H1 (cell line): Measurements from ENCODE around the gene ZFAND6. TPM values are rescaled to one million over a fixed set of nuclear protein-coding genes. Genes with fewer than 3 reads are reported as not detected.

Experiments used
- CTCF ChIA-PET: fragments of 300-600 bp; sonication (Branson Sonifier 250); formaldehyde crosslinking; loops from one replicate; lab custom pipeline; 2021; ENCODE audit not compliant: partially characterized antibody; lab: Charles Lee
- POLR2A ChIA-PET: fragments of 300-600 bp; sonication (Branson Sonifier 250); formaldehyde crosslinking; loops from one replicate; lab custom pipeline; 2021; ENCODE audit warnings: inconsistent platforms; ENCODE audit not compliant: partially characterized antibody; lab: Charles Lee
- DNase-seq, 2 experiments: peaks; one replicate each; pipeline versions ENCODE4 v3.0.0 to v3.0.0-alpha.2; 2010 to 2022; ENCODE audit warnings: low spot score in 2 of 2, low read depth in 1 of 2, mixed read lengths in 1 of 2
- FAIRE-seq: peaks from 2 replicates; lab custom pipeline; 2011; peaks lifted over from hg19 to GRCh38; lab: Jason Lieb, UNC
- H2AFZ ChIP-seq: 2 replicates; pipeline ENCODE4 v1.8.1; 2012; ENCODE audit warnings: low read length, inconsistent platforms
- H2AK5ac ChIP-seq: 2 replicates; pipeline ENCODE4 v1.6.1; 2013; ENCODE audit warnings: low read depth, low read length
- H2BK120ac ChIP-seq: replicated peaks from 2 replicates; pipeline ENCODE3; 2013; ENCODE audit warnings: low read depth, low read length, inconsistent platforms
- H2BK12ac ChIP-seq: 2 replicates; pipeline ENCODE4 v1.6.1; 2013; ENCODE audit warnings: low read depth, low read length
- H2BK15ac ChIP-seq: 2 replicates; pipeline ENCODE4 v1.6.1; 2013; ENCODE audit warnings: low read length
- H2BK20ac ChIP-seq: 2 replicates; pipeline ENCODE4 v1.6.1; 2013; ENCODE audit warnings: low read length
- H2BK5ac ChIP-seq: 2 replicates; pipeline ENCODE4 v1.6.1; 2013; ENCODE audit warnings: low read depth, low read length
- H3K14ac ChIP-seq: 2 replicates; pipeline ENCODE4 v1.6.1; 2013; ENCODE audit warnings: inconsistent platforms; ENCODE audit not compliant: insufficient read length
- H3K18ac ChIP-seq: 2 replicates; pipeline ENCODE4 v1.6.1; 2013; ENCODE audit warnings: low read length; ENCODE audit errors: extremely low read depth
- H3K23ac ChIP-seq: 2 replicates; pipeline ENCODE4 v1.6.1; 2013; ENCODE audit warnings: inconsistent platforms; ENCODE audit not compliant: insufficient read length
- H3K23me2 ChIP-seq: 2 replicates; pipeline ENCODE4 v1.6.1; 2013; ENCODE audit warnings: low read depth, low read length
- H3K27ac ChIP-seq: 2 replicates; pipeline ENCODE4 v1.6.1; 2011; ENCODE audit warnings: low read depth, low read length, inconsistent platforms
- H3K27me3 ChIP-seq, 4 experiments: replicated peaks in 1 of 4; 1 replicate in 1 of 4; 2 replicates in 3 of 4; pipeline versions ENCODE4 v1.6.1 to v1.8.1; 2011 to 2013; ENCODE audit warnings: low read length in 3 of 4, mild to moderate bottlenecking in 3 of 4, inconsistent platforms in 2 of 4, mixed read lengths in 2 of 4, moderate library complexity in 1 of 4; ENCODE audit not compliant: control insufficient read depth in 3 of 4, insufficient read depth in 3 of 4; ENCODE audit errors: extremely low read depth in 1 of 4
- H3K36me3 ChIP-seq, 4 experiments: 2 replicates each; pipeline versions ENCODE4 v1.6.1 to v1.8.1; 2011 to 2013; ENCODE audit warnings: mild to moderate bottlenecking in 4 of 4, low read length in 3 of 4, moderate library complexity in 2 of 4, control low read depth in 1 of 4, inconsistent platforms in 1 of 4; ENCODE audit not compliant: insufficient read depth in 4 of 4, control insufficient read depth in 2 of 4
- H3K4ac ChIP-seq: replicated peaks from 2 replicates; pipeline ENCODE3; 2013; ENCODE audit warnings: low read length, low read depth, mixed read lengths, inconsistent platforms; ENCODE audit not compliant: insufficient read length
- H3K4me1 ChIP-seq, 4 experiments: replicated peaks in 1 of 4; 1 replicate in 1 of 4; 2 replicates in 3 of 4; pipeline versions ENCODE4 v1.6.1 to v1.8.1; 2011 to 2013; ENCODE audit warnings: low read length in 3 of 4, inconsistent platforms in 2 of 4, mixed read lengths in 1 of 4; ENCODE audit not compliant: insufficient read depth in 4 of 4, control insufficient read depth in 3 of 4
- H3K4me2 ChIP-seq, 2 experiments: 2 replicates each; pipeline versions ENCODE4 v1.6.1 to v1.8.1; 2011 to 2013; ENCODE audit warnings: low read depth in 2 of 2, low read length in 2 of 2, control low read depth in 1 of 2, inconsistent platforms in 1 of 2, mild to moderate bottlenecking in 1 of 2; ENCODE audit not compliant: insufficient read depth in 1 of 2
- H3K4me3 ChIP-seq, 4 experiments: fragments of 200-600, 300-600 bp in 1 of 4; sonication (generic), shearing (Covaris generic), sonication (Bioruptor Twin) in 1 of 4; 2 replicates each; pipeline versions ENCODE4 v1.5.1 to v1.8.1; 2011 to 2016; ENCODE audit warnings: low read length in 4 of 4, low read depth in 3 of 4, control low read depth in 2 of 4, inconsistent platforms in 2 of 4, mild to moderate bottlenecking in 2 of 4, mixed read lengths in 1 of 4, moderate library complexity in 1 of 4; ENCODE audit not compliant: insufficient read depth in 2 of 4; ENCODE audit errors: extremely low read depth in 1 of 4
- H3K56ac ChIP-seq: replicated peaks from 2 replicates; pipeline ENCODE3; 2013; ENCODE audit warnings: low read depth, mild to moderate bottlenecking, mixed read lengths, low read length, inconsistent platforms; ENCODE audit not compliant: insufficient read length
- H3K79me1 ChIP-seq: 2 replicates; pipeline ENCODE4 v1.6.1; 2013; ENCODE audit warnings: low read depth, low read length, control low read depth
- H3K79me2 ChIP-seq, 2 experiments: 2 replicates each; pipeline versions ENCODE4 v1.6.1 to v1.8.1; 2012 to 2013; ENCODE audit warnings: low read length in 2 of 2, mild to moderate bottlenecking in 2 of 2, inconsistent platforms in 1 of 2; ENCODE audit not compliant: insufficient read depth in 2 of 2, control insufficient read depth in 1 of 2
- H3K9ac ChIP-seq, 4 experiments: replicated peaks in 1 of 4; 1 replicate in 1 of 4; 2 replicates in 3 of 4; pipeline versions ENCODE4 v1.6.1 to v1.8.1; 2011 to 2013; ENCODE audit warnings: low read depth in 3 of 4, low read length in 3 of 4, control low read depth in 2 of 4, mild to moderate bottlenecking in 2 of 4, moderate library complexity in 2 of 4, inconsistent platforms in 1 of 4; ENCODE audit errors: extremely low read depth in 1 of 4
- H3K9me3 ChIP-seq, 2 experiments: 2 replicates each; pipeline versions ENCODE4 v1.6.1 to v1.8.1; 2012 to 2013; ENCODE audit warnings: mild to moderate bottlenecking in 2 of 2, moderate library complexity in 2 of 2, control low read depth in 1 of 2, inconsistent platforms in 1 of 2, low read depth in 1 of 2, low read length in 1 of 2, mixed read lengths in 1 of 2; ENCODE audit not compliant: insufficient read depth in 2 of 2
- H4K20me1 ChIP-seq, 2 experiments: replicated peaks in 1 of 2; 2 replicates each; pipeline versions ENCODE3 to v1.8.1; 2011 to 2013; ENCODE audit warnings: inconsistent platforms in 2 of 2, low read length in 2 of 2, mild to moderate bottlenecking in 1 of 2; ENCODE audit not compliant: insufficient read depth in 2 of 2, control insufficient read depth in 1 of 2
- H4K5ac ChIP-seq: 2 replicates; pipeline ENCODE4 v1.6.1; 2013; ENCODE audit warnings: low read length, low read depth, mixed read lengths, inconsistent platforms; ENCODE audit not compliant: insufficient read length
- H4K8ac ChIP-seq: 2 replicates; pipeline ENCODE4 v1.8.0; 2013; ENCODE audit warnings: mild to moderate bottlenecking, moderate library complexity, low read length, inconsistent platforms; ENCODE audit not compliant: insufficient read depth; ENCODE audit errors: extremely low read depth
- H4K91ac ChIP-seq: replicated peaks from 2 replicates; pipeline ENCODE3; 2013; ENCODE audit warnings: low read length, mixed read lengths, inconsistent platforms; ENCODE audit not compliant: insufficient read length
- BRCA1 ChIP-seq: IDR thresholded peaks from 2 replicates; pipeline ENCODE4 v1.6.1; 2012; ENCODE audit warnings: low read depth, low read length, improper control_type of control experiment
- EGR1 ChIP-seq: IDR thresholded peaks from 2 replicates; pipeline ENCODE4 v1.6.1; 2011; ENCODE audit warnings: low read depth, low read length, borderline replicate concordance
- EZH2 ChIP-seq: fragments of 200-600 bp; sonication (generic); IDR thresholded peaks from 2 replicates; pipeline ENCODE4 v1.7.1; 2012; ENCODE audit warnings: low read depth, mild to moderate bottlenecking, moderate library complexity, low read length, inconsistent platforms; ENCODE audit not compliant: severe bottlenecking
- GABPA ChIP-seq: IDR thresholded peaks from 2 replicates; pipeline ENCODE4 v1.6.1; 2011; ENCODE audit warnings: mild to moderate bottlenecking, low read length, moderate library complexity, borderline replicate concordance; ENCODE audit not compliant: insufficient read depth
- MAFK ChIP-seq: IDR thresholded peaks from 2 replicates; pipeline ENCODE4 v1.6.1; 2012; ENCODE audit warnings: low read depth, mild to moderate bottlenecking, improper control_type of control experiment, low read length
- SRF ChIP-seq: IDR thresholded peaks from 2 replicates; pipeline ENCODE4 v1.6.1; 2011; ENCODE audit warnings: mild to moderate bottlenecking, low read depth, low read length, moderate library complexity
- TAF1 ChIP-seq: IDR thresholded peaks from 2 replicates; pipeline ENCODE4 v1.6.1; 2011; ENCODE audit warnings: mild to moderate bottlenecking, low read depth, low read length
- TAF7 ChIP-seq: optimal IDR thresholded peaks from 2 replicates; pipeline ENCODE3; 2011; ENCODE audit warnings: low read depth, mild to moderate bottlenecking, inconsistent platforms, low read length, moderate library complexity, borderline replicate concordance
- WGBS, 2 experiments: shearing (Covaris generic) in 1 of 2; methylation state at CpG; one replicate each; pipeline versions ENCODE4 v1.1.6 to v1.1.7; 2013 to 2015; ENCODE audit warnings: low lambda C conversion rate in 2 of 2, mixed read lengths in 2 of 2, inconsistent platforms in 1 of 2, low coverage in 1 of 2, missing lambda C conversion rate in 1 of 2; ENCODE audit not compliant: insufficient replicate concordance in 2 of 2, insufficient coverage in 1 of 2, insufficient read length in 1 of 2; ENCODE audit errors: extremely low coverage in 1 of 2, missing lambda C conversion rate in 1 of 2; 5-methylcytosine and 5-hydroxymethylcytosine counted together
- polyA plus RNA-seq, 7 experiments: library from polyadenylated mRNA; depleted of rRNA in 3 of 7; stranded (reverse) in 5 of 7; unstranded in 2 of 7; fragments of >200 nt in 5 of 7; fragments of 200-250 nt in 2 of 7; gene quantifications; 1 replicate in 5 of 7; 2 replicates in 1 of 7; 4 replicates in 1 of 7; pipeline versions ENCODE4 v1.2.1 to v1.2.3, GENCODE V29; 2011 to 2013; ENCODE audit warnings: missing spikeins in 2 of 7, mixed read lengths in 2 of 7
- total RNA-seq: library from RNA; stranded (reverse); fragmentation: NEBNext Ultra II Directional; extraction: Animal tissue kit (Norgen Biotek cat#: 25700); gene quantifications from 2 replicates; pipeline ENCODE4 v1.2.1, GENCODE V29; 2021

ZFAND6 gene
- total and polyA plus RNA-seq, 2 of the 8 experiments (the other 6 are each of a cell fraction or from before 2014, with no cell fraction given), result 136 to 237 TPM

GRCh38 chr15:80106051-80106450 lies 46.6 kb downstream of the ZFAND6 start:
- H3K27ac ChIP-seq, result no peak overlapping the region
- H2BK120ac ChIP-seq, result no peak overlapping the region
- CTCF ChIA-PET, result interaction anchor here (4.2 kb wide), 1 partner anchor 17 kb away, joined by 20 read pairs; no protein-coding TSS in a partner anchor
- no peaks in the 10 kb centered on the region; a peak in 2 of 8 replicates for H3K36me3 ChIP-seq
- no peaks in the 10 kb centered on the region for H3K9me3 ChIP-seq
- H4K20me1 ChIP-seq, result peaks cover 2 to 9% of the 10 kb centered on the region in 2 experiments
- POLR2A ChIA-PET, result interaction anchor here (1.2 kb wide), 1 partner anchor 10 kb away, joined by 4 read pairs; no protein-coding TSS in a partner anchor
- H3K79me2 ChIP-seq, result peaks cover 0 to 93% of the 10 kb centered on the region in 2 experiments; a peak in 3 of 4 replicates
- H3K4me1 ChIP-seq, result peaks cover 0 to 6% (median 0%) of the 10 kb centered on the region in 4 experiments; a peak in 2 of 7 replicates
- no peak overlapping the region for H3K4ac ChIP-seq
- FAIRE-seq (no peak), DNase-seq (no peak)
- H2BK20ac ChIP-seq, result no peak overlapping the region
- no peak overlapping the region for H2AK5ac ChIP-seq
- no peak overlapping the region for H3K9ac ChIP-seq
- H2AFZ ChIP-seq, result no peak overlapping the region
- no peak for TF ChIP-seq BRCA1
- TF ChIP-seq GABPA, result no peak
- TF ChIP-seq MAFK, result no peak
- TF ChIP-seq EZH2, result no peak
- TF ChIP-seq TAF1, result no peak
- no peak for TF ChIP-seq EGR1
- no peak for TF ChIP-seq SRF
- TF ChIP-seq TAF7, result no peak
- no peak overlapping the region for H3K56ac ChIP-seq
- no peak overlapping the region for H2BK5ac ChIP-seq
- H2BK12ac ChIP-seq, result no peak overlapping the region
- H4K5ac ChIP-seq, result no peak overlapping the region
- H3K23ac ChIP-seq, result no peak overlapping the region
- no peak overlapping the region for H4K91ac ChIP-seq
- no peaks in the 10 kb centered on the region for H3K27me3 ChIP-seq
- no peak overlapping the region for H3K4me2 ChIP-seq
- H3K14ac ChIP-seq, result no peak overlapping the region
- no peak overlapping the region for H2BK15ac ChIP-seq
- no peak overlapping the region for H3K4me3 ChIP-seq
- WGBS, 2 experiments, result 93% methylated on average over 4 of the region's 4 CpGs; no CpG with 5 or more reads in 1 of the 2 experiments
- H3K79me1 ChIP-seq, result no peaks in the 10 kb centered on the region; the same call in 1 of the 2 replicates
- no peak overlapping the region for H3K18ac ChIP-seq
- no peak overlapping the region for H4K8ac ChIP-seq
- no peaks in the 10 kb centered on the region; the same call in 1 of the 2 replicates for H3K23me2 ChIP-seq
